Gastrocnemius medialis (tissue), 4 donors: ENCODE data around the gene GNAZ. TPM values are rescaled to one million over a fixed set of nuclear protein-coding genes. Genes with fewer than 3 reads are reported as not detected.

ENCODE experiments used
- ATAC-seq, 2 donors: fragments of 150-250 bp; one replicate each; pipeline ENCODE4 v1.9.1; 2016
- DNase-seq, 2 donors: peaks; one replicate each; pipeline ENCODE4 v3.0.0-alpha.2; 2019
- H3K27ac ChIP-seq, 4 donors: fragments of 200-600 bp; sonication (generic); 1 replicate in 1 of 4; 2 replicates in 3 of 4; pipeline ENCODE4 v1.5.1; 2016 to 2018; ENCODE audit warnings: mild to moderate bottlenecking in 2 of 4, moderate library complexity in 1 of 4
- H3K27me3 ChIP-seq, 3 donors: fragments of 200-600 bp; sonication (generic) in 2 of 3; 1 replicate in 1 of 3; 2 replicates in 2 of 3; pipeline versions ENCODE4 v1.5.1 to v1.6.0; 2016 to 2019; ENCODE audit warnings: mild to moderate bottlenecking in 1 of 3, moderate library complexity in 1 of 3
- H3K36me3 ChIP-seq, 2 donors: fragments of 200-600 bp; sonication (generic) in 1 of 2; one replicate each; pipeline ENCODE4 v1.5.1; 2017 to 2018
- H3K4me1 ChIP-seq, 2 donors: fragments of 200-600 bp; sonication (generic) in 1 of 2; one replicate each; pipeline ENCODE4 v1.5.1; 2016 to 2017; ENCODE audit warnings: mild to moderate bottlenecking in 2 of 2
- H3K4me3 ChIP-seq, 4 donors: fragments of 200-600 bp; sonication (generic) in 3 of 4; 1 replicate in 1 of 4; 2 replicates in 3 of 4; pipeline ENCODE4 v1.5.1; 2016 to 2019; ENCODE audit warnings: mild to moderate bottlenecking in 2 of 4
- H3K9me3 ChIP-seq, 3 donors: fragments of 200-600 bp; sonication (generic) in 2 of 3; 1 replicate in 1 of 3; 2 replicates in 2 of 3; pipeline ENCODE4 v1.5.1; 2016 to 2019
- CTCF ChIP-seq, 5 experiments: fragments of 450-650 bp in 3 of 5; fragments of 200-600 bp in 2 of 5; sonication (generic) in 2 of 5; IDR thresholded peaks in 4 of 5; conservative IDR thresholded peaks in 1 of 5; 1 replicate in 4 of 5; 2 replicates in 1 of 5; pipeline ENCODE4 v1.5.1; 2016 to 2019; ENCODE audit warnings: antibody characterized with exemption in 5 of 5, mild to moderate bottlenecking in 3 of 5, moderate library complexity in 3 of 5
- POLR2A ChIP-seq, 2 donors: fragments of 450-650 bp; IDR thresholded peaks; one replicate each; pipeline ENCODE4 v1.6.1; 2017; ENCODE audit warnings: antibody characterized with exemption in 2 of 2, mild to moderate bottlenecking in 2 of 2, moderate library complexity in 2 of 2
- in situ Hi-C, 4 donors: fragments of 200-750 bp; cut with MboI; loops; one replicate each; pipeline versions ENCODE4 v1.15.0 to v1.8.0; 2017; ENCODE audit warnings: low sequenced_read_pairs in 4 of 4
- intact Hi-C: fragments of 100-400 bp; cut with DNase I; formaldehyde crosslinking; loops from one replicate; pipeline ENCODE4 v1.15.1; 2023; ENCODE audit warnings: low total_unique reads
- total RNA-seq, 4 donors: library from RNA; depleted of rRNA; stranded (reverse); fragments of >200 nt; gene quantifications; one replicate each; pipeline versions ENCODE4 v1.1.0 to v1.2.3, GENCODE V29; 2016

GNAZ gene
- total RNA-seq, 4 donors from 2014 or later: 0.92 to 3.1 (median 2.6) TPM

GRCh38 chr22:23083315-23084021, 13.1 kb downstream of the GNAZ start:
- Histone ChIP-seq H3K27ac (no peak overlapping the region), H3K9me3 (no peaks in the 10 kb centered on the region), H3K4me1 (peaks cover 0 to 5% of the 10 kb centered on the region in 2 donors), H3K27me3 (no peaks in the 10 kb centered on the region), H3K36me3 (no peaks in the 10 kb centered on the region), H3K4me3 (no peak overlapping the region)
- DNase-seq: no peak
- no peak for ATAC-seq
- in situ Hi-C loops (no loop called here), intact Hi-C loops (no loop called here)
- TF ChIP-seq CTCF (IDR thresholded peaks at IDR 0.05 in 4 of 5, conservative IDR thresholded peaks at IDR 0.05 in 1 of 5) (no peak), POLR2A (IDR thresholded peaks at IDR 0.05) (no peak)

- no peak overlapping the region for H3K4me3 ChIP-seq
- DNase-seq (no peak), ATAC-seq (no peak)
- intact Hi-C loops (no loop called here), in situ Hi-C loops (no loop called here)
- no peak for TF ChIP-seq CTCF (IDR thresholded peaks at IDR 0.05 in 4 of 5, conservative IDR thresholded peaks at IDR 0.05 in 1 of 5)
- TF ChIP-seq POLR2A (IDR thresholded peaks at IDR 0.05): no peak
- H3K27ac ChIP-seq: no peak overlapping the region
- H3K27me3 ChIP-seq: no peaks in the 10 kb centered on the region
- no peaks in the 10 kb centered on the region for H3K9me3 ChIP-seq
- H3K4me1 ChIP-seq: peaks cover 0 to 5% of the 10 kb centered on the region in 2 donors
- no peaks in the 10 kb centered on the region for H3K36me3 ChIP-seq
Observed at GRCh38 chr22:23084453-23085350, 14.4 kb downstream of the GNAZ start.

- intact Hi-C loops (no loop called here), in situ Hi-C loops (no loop called here)
- Histone ChIP-seq H3K27ac (no peak overlapping the region), H3K4me1 (peaks cover 0 to 5% of the 10 kb centered on the region in 2 donors), H3K27me3 (no peaks in the 10 kb centered on the region), H3K9me3 (no peaks in the 10 kb centered on the region), H3K4me3 (no peak overlapping the region), H3K36me3 (no peaks in the 10 kb centered on the region)
- no peak for TF ChIP-seq CTCF (IDR thresholded peaks at IDR 0.05 in 4 of 5, conservative IDR thresholded peaks at IDR 0.05 in 1 of 5)
- no peak for TF ChIP-seq POLR2A (IDR thresholded peaks at IDR 0.05)
- DNase-seq (no peak), ATAC-seq (no peak)
Observed at GRCh38 chr22:23085351-23085671, 15.0 kb downstream of the GNAZ start.

- no peaks in the 10 kb centered on the region for H3K9me3 ChIP-seq
- H3K36me3 ChIP-seq: no peaks in the 10 kb centered on the region
- H3K4me3 ChIP-seq: no peak overlapping the region
- DNase-seq (no peak), ATAC-seq (no peak)
- H3K27ac ChIP-seq: no peak overlapping the region
- H3K27me3 ChIP-seq: no peaks in the 10 kb centered on the region
- in situ Hi-C loops: no loop called here
- intact Hi-C loops: no loop called here
- peaks cover 0 to 5% of the 10 kb centered on the region in 2 donors for H3K4me1 ChIP-seq
- TF ChIP-seq POLR2A (IDR thresholded peaks at IDR 0.05) (no peak), CTCF (IDR thresholded peaks at IDR 0.05 in 4 of 5, conservative IDR thresholded peaks at IDR 0.05 in 1 of 5) (no peak)
Observed at GRCh38 chr22:23085785-23086184, 15.5 kb downstream of the GNAZ start.
